Measurements from ENCODE around the gene TULP3. TPM values are rescaled to one million over a fixed set of nuclear protein-coding genes. Genes with fewer than 3 reads are reported as not detected.

Gene TULP3
- total RNA-seq, 1 donor = 41.5 TPM

- peak; percentile 7 for DNase-seq (ENCODE audit: low read depth)
- H3K4me3 ChIP-seq (ENCODE audit: low read depth, low read length) = no peak overlapping the region
- TF ChIP-seq CTCF (IDR thresholded peaks at IDR 0.05; ENCODE audit: insufficient read depth, low read depth, low read length) = no peak
Measured at GRCh38 chr12:2924019-2924418, 33.3 kb downstream of the TULP3 start.

GRCh38 chr12:2925322-2925995 lies 34.8 kb downstream of the TULP3 start:
- no peak for DNase-seq (ENCODE audit: low read depth)
- no peak overlapping the region for H3K4me3 ChIP-seq (ENCODE audit: low read depth, low read length)
- TF ChIP-seq CTCF (IDR thresholded peaks at IDR 0.05; ENCODE audit: insufficient read depth, low read depth, low read length) = no peak

GRCh38 chr12:2930865-2931264 lies 40.2 kb downstream of the TULP3 start:
- TF ChIP-seq CTCF (IDR thresholded peaks at IDR 0.05; ENCODE audit: insufficient read depth, low read depth, low read length) = no peak
- no peak overlapping the region for H3K4me3 ChIP-seq (ENCODE audit: low read depth, low read length)
- DNase-seq (ENCODE audit: low read depth) = no peak

- TF ChIP-seq CTCF (IDR thresholded peaks at IDR 0.05; ENCODE audit: insufficient read depth, low read depth, low read length) = no peak
- H3K4me3 ChIP-seq (ENCODE audit: low read depth, low read length) = no peak overlapping the region
- DNase-seq (ENCODE audit: low read depth) = no peak
Measured at GRCh38 chr12:2933586-2933985, 42.9 kb downstream of the TULP3 start.

GRCh38 chr12:2934371-2934770 lies 43.7 kb downstream of the TULP3 start:
- no peak for DNase-seq (ENCODE audit: low read depth)
- TF ChIP-seq CTCF (IDR thresholded peaks at IDR 0.05; ENCODE audit: insufficient read depth, low read depth, low read length) = no peak

GRCh38 chr12:2936301-2936700 lies 45.6 kb downstream of the TULP3 start:
- no peak for DNase-seq (ENCODE audit: low read depth)
- no peak for TF ChIP-seq CTCF (IDR thresholded peaks at IDR 0.05; ENCODE audit: insufficient read depth, low read depth, low read length)

More at GRCh38 chr12:2934371-2934770, 43.7 kb downstream of the TULP3 start:
- no peak overlapping the region for H3K4me3 ChIP-seq (ENCODE audit: low read depth, low read length)

GRCh38 chr12:2937500-2937899 lies 46.8 kb downstream of the TULP3 start:
- H3K4me3 ChIP-seq (ENCODE audit: low read depth, low read length) = no peak overlapping the region
- DNase-seq (ENCODE audit: low read depth) = no peak
- no peak for TF ChIP-seq CTCF (IDR thresholded peaks at IDR 0.05; ENCODE audit: insufficient read depth, low read depth, low read length)

More at GRCh38 chr12:2936301-2936700, 45.6 kb downstream of the TULP3 start:
- no peak overlapping the region for H3K4me3 ChIP-seq (ENCODE audit: low read depth, low read length)
